HG03139 (cell line): Measurements from ENCODE around the gene IL18.
"Not testable (repeated sequence)": the region's sequence is repeated elsewhere in the genome, so short reads cannot be mapped to it uniquely, and the experiment has no call there.

Experiments
- ATAC-seq: cut with Tn5 transposase; IDR thresholded peaks from one replicate; pipeline ENCODE4 v1.9.1; 2021; ENCODE audit not compliant: unreplicated experiment

The IL18 gene

DNA sequence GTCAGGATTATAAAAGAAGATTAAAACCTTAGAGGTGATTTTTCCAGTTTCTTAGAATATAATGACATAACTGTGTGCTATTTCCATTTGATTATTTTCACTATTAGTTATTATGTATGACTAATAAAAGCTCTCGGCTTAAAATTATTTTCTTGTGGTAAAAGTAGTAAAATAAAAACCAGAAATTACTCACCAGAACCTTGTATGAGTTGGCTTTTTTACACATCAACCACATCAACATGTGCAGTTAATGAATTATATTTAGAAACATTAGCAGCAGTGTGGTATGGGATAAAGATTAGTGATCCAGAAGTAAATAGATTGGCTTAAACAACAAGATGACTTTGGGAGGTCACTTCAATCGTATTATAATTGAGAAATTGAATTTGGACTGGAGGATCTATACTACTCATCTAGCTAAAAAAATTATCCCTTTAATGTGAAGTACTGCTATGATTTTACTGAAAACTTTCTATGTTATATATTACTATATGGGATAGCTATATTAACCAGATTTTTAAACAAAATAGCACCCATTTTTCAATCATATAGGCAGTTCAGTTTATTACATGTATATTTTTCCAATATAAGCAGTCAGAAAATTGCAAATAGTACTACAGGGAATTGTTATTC is 8.6 kb upstream of the IL18 start:
- no peak for ATAC-seq

DNA sequence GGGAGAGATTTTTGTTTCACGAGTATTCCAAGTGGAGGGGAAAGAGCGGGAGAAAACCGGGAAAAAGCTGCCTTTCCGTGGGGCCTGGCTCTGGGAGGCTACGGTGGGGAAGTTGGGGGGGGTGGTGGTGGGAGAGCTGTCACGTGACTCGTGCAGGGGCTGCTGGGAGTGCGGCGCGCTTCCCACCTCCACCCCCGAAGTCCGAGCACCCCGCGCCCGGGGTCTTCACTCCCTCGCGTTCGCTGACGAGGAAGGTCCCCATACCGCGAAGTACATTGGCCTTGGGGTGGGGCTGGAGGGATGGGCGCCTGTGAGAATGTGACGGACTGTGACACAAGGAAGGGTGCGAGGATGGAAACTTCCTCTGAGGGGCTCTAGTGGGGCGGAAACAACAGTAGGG is 3.3 kb upstream of the IL18 start, which contains the start of gene TEX12:
TEX12 (plus strand) TSS at position 228 of the 400 bp plus-strand sequence. CDS start 1,897 bp downstream, outside the sequence.
- ATAC-seq, result no peak

DNA sequence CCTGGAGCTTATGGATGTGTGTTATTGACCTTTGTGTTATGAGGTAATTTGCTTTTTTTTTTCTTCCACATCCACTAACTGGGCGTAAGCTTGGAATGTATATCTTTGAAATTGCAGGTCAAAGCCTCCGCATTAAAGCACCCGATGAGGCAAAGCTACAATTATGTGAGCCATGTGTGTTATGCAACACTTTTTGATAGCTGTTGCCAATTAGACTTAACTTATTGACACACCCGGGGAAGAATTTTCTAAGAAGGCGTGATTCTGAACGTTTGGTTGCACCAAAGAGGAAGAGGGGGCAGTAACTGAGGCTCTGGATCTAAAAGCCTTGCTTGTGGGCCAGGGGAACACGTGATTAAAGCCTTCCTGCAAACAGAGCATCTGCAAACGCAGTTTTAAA is 2.7 kb upstream of the IL18 start:
- ATAC-seq, result no peak

DNA sequence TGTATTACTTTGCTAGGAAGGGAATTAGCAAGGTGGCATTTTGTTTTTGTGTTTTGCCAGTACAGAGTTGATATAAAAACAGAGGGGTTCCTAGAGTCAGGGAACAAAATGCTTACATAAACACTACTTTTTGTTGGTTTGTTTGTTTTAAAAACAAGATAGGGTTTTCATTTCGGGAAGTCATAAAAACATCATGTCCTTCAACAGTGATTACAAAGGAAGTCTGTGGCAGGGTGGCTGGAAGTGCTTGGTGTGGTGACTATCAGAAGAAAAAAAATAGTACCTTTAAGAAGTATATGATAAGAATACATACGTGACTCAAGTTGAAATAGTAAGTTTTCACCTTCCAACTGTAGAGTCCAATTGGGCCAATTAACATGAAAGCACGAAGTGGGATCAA is 1.2 kb upstream of the IL18 start:
- ATAC-seq, result no peak

DNA sequence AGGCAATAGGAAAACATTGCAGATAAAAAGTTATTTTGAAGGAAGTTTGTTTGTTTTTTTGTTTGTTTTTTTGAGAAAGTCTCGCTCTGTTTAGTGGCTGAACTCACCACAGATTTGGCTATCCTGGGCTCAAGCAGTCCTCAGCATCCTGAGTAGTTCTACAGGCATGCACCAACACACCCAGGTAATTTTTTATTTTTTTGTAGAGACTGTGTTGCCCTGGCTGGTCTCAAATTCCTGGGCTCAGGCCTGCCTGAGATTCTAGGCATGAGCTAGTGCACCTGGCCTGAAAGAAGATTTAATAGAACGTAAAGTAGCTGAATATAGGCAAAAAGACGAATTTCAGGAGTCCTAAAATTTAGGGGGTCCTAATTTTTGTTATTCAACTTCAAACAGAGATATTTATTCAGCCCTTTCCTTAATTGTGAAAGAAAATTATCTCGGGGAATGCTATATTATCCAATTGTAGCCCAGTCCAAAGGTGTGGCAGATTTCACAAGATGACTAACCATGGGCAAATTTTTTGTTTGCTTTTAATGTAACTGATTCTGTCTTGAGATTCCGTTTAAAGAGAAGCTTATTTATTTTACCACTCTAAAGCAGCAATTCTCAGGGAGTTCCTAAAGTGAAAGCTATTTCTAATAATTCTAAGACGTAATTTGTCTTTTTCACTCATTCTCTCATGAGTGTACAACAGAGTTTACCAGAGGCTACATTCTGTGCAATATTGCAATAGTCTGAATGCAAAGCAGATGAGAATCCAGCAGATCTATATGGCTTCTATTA is 940 bp downstream of the IL18 start:
- no peak for ATAC-seq

DNA sequence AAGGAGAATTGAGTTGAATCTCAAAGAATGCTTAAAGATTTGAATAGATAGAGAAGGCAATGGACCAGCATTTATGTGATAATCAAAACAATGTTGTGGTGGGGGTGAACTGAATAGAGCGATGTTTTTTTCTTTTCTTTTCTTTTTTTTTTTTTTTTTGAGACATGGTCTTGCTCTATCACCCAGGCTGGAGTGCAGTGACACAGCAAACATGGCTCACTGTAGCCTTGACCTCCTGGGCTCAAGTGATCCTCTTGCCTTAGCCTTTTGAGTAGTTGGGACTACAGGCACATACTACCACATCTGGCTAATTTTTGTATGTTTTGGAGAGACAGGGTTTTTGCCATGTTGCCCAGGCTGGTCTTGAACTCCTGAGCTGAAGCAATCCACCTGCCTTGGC is 1.7 kb downstream of the IL18 start:
- ATAC-seq, result not testable (repeated sequence)

DNA sequence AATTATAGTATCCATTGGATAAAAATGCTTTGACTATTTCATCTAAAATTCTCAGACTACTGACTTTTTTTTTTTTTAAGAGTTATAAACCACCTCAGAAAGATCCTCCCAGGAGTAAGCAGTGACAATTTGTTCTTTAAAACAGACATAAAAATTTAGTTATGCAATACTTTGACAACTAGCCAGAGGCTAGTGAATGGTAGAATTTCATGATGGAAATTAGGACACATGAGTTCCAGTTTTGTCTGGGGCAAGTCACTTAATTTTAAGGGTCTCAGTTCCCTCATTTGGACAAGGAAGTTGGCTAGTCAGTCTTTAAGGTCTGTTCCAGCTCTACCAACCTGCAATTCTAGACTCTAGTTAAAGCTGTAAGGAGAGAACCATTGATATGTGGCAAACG is 2.9 kb downstream of the IL18 start:
- ATAC-seq, result no peak

DNA sequence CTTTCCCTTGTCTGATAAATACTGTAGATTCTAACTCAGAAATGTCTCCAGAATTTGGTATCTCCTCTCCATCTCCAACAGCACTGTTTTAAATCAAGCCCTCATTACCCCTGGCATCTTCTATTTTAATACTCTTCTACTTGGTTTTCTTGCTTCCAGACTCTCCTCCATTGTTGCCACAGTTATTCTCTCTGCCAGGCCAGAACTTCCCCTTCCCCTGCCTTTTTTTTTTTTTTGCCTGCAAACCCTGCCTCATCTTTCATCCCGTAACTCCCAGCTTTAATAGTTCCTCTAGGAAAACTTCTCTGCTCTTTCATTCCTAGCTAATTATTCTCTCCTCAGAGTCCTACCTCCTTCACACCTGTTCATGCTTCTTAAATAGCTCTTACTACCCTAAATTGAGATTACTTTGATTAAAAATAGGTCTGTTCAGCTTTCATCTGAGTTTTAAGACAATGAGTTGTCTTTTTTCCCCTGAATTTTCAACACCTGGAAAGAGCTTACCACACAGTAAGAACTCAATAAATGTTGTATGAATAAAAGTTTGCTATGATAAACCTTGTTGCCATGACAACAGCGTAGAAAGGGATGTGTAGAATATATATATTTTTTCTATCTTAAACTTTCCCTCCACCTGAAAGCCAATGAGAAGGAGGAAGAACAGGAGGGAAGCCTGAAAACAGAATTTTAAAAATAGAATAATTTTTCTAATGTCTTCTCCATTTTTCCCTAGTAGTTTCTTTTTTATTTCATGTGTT is 3.6 kb downstream of the IL18 start:
- ATAC-seq, result no peak

DNA sequence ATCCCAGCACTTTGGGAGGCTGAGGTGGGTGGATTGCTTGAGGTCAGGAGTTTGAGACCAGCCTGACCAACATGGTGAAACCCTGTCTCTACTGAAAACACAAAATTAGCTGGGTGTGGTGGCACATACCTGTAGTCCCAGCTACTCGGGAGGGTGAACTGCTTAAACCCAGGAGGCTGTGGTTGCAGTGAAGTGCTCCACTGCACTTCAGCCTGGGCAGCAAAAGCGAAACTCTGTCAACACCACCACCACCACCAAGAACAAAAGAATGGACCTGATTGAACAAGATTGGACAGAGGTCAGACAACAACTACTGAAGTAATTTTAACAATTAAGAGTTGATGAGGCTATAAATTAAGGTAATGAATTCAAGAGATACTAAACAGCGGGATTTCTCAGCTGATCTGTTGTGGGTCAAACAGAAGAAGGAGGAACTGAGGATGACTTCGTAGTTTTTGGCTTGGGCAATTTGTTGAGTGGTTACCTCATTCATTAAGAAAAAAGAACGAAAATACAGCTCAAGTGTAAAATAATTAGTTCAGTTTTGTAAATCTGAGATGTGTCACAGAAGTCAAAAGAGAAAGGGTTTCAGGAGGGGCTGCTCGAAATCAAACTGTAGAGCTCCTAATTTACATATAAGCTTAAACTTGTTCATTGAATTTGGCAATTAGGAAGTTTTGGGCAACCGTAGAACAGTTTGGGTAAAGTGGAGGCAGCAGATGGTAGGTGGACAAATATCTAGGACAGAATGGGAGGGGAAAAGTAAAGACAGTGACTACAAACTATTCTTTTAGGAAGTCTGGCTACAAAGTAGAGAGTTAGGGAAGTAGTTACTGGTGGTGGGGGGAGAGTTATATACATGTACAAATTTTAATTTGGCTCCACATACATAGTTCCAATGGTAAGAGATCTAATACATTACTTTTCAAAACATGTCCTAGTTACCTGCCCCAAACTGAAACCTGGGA is 4.5 kb downstream of the IL18 start:
- ATAC-seq, result no peak

DNA sequence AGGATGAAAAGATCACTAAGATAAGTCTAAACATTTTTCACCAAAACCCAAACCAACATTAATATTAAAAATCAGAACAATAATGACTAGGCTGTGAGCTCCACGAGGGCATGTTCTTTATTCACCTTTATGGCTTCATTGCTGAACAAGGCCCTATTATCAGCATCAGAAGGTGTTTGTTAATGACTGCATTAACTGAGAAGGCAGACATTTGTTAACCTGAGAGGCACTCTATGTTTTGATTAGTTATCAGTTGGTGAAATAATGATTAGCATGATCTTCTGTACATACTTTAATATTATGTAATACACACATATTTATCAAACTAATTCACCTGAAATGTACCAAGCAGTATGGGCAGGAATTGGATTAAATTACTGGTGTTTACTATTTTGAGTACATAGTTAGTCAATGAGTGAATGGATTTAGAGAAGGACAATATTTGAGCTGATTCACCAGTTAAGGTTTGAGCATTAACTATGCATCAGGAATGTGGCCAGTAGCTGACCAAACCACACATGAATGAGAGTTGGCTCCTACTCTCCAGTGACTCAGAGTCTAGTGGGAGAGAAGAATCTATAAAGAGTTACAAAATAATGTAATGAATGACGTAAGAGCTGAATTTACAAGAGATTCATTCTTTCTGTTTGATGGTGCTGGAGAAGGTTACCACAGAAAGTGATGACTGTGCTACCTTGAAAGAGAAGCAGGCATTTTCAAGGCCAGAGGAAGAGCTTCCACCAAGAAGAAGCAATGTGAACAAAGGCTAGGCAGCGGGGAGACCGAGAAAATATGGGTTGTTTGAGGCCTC is 6.7 kb downstream of the IL18 start:
- ATAC-seq, result no peak

DNA sequence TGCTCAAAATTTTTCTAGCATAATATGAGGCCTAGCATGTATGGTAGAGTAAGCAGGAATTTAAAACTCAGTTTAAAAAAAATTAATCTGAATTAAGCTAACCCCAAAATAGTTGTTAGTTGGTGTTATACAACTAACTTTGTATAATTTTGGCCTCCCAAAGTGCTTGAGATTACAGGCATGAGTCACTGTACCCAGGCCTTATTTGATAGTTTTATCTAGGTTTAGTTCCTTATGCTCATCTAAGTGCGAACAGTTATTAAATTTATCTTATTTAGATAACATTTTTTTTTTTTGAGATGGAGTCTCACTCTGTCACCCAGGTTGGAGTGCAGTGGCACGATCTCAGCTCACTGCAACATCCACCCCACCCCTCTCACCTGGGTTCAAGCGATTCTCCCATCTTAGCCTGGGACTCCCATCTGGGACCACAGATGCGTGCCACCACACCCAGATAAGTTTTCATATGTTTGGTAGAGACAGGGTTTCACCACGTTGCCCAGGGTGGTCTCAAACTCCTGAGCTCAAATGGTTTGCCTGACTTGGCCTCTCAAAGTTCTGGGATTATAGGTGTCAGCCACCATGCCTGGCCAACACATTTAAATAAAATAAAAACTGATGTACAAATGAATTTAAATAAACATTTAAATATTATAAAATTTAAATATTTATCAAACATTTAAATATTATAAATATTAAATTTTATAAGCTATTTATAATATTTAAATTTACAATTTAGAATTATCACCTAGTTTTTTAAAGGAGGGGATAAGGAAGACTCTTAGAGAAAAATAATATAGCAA is 7.5 kb downstream of the IL18 start:
- ATAC-seq, result no peak

DNA sequence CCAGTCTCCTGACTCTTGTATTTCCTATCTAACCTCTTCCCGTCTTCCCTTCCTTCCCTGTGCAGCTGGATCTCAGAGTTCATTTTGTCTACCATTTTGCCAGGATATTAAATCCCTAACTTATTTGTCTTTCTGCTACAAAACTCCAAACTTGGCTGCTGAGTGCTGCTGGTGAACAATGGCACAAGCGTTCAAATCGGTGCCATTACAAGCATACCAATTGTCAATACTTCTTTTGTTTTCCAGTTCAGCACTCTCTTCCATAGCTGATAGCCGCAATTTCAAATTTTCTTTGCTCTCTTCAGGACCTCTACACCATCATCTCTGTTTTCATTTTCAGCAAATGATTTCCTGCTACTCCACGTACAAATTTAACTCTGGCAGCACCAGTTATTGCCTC is 13.4 kb downstream of the IL18 start:
- ATAC-seq, result no peak

DNA sequence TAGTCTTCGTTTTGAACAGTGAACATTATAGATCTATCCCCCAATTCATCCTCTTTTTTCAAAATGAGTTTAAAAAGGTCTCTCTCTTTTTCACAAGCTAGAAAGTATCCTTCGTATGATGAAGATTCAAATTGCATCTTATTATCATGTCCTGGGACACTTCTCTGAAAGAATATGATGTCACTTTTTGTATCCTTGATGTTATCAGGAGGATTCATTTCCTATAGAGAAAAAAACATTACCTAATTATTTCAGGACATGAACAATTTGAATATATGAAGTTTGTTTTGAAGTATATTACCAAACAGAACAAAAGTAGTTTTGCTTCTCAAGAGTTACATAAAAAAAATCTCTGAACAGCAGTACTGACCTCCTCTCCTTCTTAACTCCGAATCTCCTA is 20.3 kb downstream of the IL18 start:
- no peak for ATAC-seq

DNA sequence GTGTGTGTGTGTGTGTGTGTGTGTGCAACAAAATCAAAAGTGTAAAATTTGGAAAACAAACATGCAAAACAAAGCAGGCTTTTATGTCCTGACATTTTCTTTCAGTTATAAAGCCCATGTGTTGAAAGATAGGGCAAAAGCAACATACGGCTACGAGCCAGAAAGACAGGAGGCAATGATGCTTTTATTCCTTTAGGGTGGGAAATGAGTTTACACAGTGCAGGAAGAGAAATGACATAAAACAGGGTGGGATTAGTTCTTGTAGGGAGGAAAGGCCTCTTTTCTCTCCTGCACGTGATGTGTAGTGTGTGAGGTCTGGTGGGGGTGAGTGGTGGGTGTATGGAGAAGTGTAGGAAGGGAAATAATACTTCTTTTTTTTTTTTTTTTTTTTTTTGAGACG is 29.4 kb downstream of the IL18 start:
- no peak for ATAC-seq

DNA sequence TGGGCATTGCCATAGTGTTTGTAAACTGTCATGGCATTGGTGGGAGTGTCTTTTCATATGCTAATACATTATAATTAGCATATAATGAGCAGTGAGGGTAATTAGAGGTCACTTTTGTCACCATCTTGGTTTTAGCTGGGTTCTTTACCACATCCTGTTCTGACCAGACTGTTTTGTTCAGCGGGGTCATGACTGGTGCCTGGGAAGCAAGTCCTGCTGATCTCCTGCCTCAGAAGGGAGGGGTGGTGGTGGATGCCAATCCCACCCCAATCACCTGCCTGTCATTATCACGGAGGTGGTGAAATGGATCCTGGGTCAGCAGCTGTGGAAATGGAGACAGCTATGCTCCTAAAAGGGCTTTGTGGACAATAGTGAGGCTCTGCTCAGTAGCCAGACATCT is 31.2 kb downstream of the IL18 start:
- ATAC-seq, result no peak

DNA sequence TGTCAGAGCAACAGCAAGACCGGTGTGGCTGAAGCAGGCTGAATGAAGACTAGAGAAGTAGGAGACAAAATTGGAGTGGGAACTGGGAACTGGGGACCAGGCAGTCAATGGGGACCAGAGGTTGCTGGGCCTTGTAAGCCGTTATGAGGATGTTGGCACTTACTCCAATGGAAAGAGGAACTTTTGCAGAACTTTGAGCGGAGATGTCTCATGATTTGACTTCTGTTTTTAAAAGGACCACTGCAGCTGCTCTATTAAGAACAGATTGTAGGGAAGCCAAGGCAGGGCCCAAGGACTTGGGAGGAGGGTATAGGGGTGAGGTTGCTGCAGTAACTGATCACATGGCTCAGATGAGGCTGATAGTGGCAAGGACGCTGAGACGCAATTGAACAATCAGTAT is 34.2 kb downstream of the IL18 start:
- ATAC-seq, result no peak

DNA sequence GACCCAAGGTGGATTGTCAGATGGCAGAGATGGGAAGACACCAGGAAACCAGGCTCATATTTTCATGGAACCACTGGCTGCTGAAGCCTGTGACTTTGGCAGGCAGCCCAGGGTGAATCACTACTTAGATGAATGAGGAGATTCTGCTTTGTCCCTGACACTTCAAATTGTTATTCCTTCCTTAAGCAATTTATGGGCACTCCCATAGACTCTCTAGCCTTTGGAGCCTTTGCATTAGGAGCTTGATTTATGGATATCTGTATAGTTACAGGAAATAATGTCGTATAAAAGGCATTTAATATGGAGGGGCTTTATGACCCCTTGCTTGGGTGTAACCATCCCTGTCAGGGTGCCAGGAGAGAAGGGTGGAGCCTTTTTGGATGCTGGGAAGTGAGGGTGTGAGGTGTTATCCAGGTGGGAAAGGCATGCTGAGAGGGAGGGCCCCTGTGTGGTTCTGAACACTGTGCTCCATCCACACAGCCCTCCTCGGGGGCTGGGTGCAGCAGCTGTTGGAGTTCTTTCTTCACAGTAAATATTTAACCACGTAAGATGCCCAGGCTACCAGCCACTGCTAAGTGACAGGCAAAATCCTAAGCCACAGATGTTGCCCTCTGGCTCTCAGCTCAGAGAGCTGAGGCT is 35.3 kb downstream of the IL18 start:
- no peak for ATAC-seq

DNA sequence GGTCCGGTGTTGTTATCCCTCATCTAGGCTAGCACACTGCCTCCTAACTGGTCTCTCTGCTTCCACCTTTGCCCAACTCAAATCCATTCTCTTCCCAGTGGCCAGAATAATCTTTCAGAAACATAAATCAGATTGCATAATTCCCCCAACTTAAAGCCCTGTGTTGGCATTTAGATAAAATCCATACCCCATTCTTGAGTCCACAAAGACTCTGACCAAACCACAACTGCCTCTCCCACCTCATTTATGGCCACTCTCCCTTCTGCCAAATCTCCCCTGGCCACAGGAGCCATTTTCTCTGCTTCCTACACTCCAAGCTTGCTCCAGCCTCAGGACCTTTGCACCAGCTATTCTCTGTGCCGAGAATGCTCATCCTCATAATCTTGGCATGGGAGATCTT is 36.8 kb downstream of the IL18 start:
- ATAC-seq, result no peak

DNA sequence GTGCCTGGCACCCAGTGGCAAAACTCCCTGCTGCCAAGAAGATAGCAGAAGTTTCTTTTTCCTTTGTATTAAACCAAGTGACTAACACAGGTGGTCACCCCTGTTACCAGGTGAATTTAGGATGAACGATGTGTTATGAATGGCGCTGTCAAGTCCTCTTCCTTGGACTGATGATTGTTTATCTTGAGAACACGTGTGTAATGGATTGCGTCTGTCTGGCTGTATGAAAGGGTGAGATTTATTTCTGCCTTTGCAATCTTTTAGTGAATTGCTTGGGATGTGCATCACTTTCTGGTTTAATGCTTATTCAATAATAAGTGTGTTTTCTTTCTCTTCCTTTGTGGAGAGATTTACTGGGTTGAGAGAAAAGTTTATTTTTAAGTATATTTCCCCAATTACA is 40.8 kb downstream of the IL18 start:
- ATAC-seq, result no peak
